ENCODE data around the gene OXTR.

OXTR gene

DNA sequence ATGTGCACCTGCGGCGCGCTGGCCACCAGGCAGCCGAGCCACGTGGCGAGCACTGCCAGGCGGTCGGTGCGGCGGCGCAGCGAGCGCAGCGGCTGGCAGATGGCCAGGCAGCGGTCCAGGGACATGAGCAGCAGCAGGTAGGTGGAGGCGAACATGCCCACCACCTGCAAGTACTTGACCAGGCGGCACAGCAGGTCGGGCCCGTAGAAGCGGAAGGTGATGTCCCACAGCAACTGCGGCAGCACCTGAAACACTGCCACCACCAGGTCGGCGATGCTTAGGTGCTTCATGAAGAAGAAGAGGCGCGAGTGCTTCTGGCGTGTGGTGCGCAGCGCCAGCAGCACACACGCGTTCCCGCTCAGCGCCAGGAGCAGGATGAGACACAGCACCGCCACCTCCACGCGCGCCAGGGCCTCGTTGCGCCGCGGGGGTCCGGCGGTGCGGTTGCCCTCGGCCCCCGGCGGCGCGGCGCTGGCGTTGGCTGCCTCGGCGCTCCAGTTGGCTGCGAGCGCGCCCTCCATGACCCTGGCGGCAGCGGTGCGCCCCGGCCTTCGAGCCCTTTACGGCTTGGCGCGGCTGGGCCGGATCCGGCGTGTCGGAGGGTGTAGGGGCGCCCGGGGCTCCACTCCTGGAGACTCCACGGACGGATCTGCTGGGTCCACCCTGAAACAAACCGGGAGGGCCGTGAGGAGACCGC, 1.6 kb downstream of the OXTR start:
- DNase-seq (ENCODE audit: low read depth): no peak

DNA sequence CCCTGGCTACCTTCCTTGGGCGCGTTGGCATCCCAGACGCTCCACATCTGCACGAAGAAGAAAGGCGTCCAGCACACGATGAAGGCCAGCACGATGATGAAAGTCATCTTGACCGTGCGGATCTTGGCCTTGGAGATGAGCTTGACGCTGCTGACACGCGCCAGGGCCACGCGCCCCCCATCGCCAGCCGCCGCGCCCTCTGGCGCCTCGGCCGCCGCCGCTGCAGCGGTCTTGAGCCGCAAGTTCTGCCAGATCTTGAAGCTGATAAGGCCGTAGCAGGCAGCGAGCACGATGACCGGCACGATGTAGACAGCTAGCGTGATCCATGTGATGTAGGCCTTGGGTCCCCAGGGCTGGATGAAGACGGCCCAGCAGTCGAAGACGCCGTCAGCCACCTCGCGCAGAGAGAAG, 2.2 kb downstream of the OXTR start:
- DNase-seq (ENCODE audit: low read depth): no peak

DNA sequence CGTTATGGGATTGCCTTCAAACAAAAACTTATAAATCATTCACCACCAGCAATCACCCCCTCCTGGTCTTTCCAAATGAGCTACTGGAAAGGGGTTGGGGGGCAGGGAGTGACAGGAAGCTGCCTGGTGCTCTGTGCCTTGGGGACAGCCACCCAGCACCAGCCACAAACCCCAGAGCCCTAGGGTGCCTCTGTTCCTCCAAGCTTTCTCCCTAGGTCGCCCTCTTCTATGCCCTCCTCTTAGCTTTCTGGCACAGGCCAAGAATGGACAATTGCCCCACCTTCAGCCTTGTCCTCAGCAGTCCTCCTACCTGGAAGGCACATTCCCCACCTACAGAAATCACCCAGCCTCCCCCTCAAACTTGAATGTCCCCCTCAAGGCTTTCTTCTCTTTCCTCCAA, 3.3 kb downstream of the OXTR start:
- no peak for DNase-seq (ENCODE audit: low read depth)

DNA sequence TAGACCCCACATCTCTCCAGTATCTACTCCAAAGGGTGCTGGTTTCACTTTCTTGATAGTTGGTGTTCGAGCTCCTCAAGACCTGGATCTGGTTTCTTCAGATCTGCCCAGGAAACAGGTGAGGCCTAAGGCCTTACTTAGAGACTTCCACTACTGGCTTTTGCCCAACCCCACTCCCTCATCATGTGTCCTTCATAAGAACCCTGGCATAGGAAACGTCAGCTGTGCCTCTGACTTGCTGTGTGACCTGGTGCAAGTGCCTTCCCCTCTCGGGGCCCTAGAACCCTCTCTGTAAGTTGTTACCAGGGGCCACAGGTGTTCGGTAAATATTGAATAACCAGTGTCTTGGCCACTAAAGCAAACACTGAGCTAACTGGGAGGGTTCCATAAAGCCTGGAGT, 3.9 kb downstream of the OXTR start:
- no peak for DNase-seq (ENCODE audit: low read depth)

DNA sequence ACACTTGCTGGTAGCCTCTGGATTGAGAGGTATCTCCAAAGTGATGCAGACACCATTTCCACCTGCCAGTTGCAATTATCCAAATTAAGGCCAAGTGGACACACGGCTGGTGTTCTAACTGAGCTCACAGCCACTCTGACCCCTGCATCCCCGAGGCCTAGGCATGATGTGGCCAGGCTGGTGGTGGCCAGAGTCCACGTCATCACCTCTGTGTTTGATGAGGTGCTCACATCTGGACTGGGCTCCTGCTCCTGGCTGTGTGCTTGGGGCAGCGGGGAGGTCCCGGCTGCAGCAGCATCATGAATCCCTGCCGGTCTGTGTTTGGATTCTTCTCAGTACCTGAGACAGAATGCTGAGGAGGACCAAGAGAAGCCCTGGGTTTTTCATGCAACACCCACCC, 4.9 kb downstream of the OXTR start:
- no peak for DNase-seq (ENCODE audit: low read depth)

DNA sequence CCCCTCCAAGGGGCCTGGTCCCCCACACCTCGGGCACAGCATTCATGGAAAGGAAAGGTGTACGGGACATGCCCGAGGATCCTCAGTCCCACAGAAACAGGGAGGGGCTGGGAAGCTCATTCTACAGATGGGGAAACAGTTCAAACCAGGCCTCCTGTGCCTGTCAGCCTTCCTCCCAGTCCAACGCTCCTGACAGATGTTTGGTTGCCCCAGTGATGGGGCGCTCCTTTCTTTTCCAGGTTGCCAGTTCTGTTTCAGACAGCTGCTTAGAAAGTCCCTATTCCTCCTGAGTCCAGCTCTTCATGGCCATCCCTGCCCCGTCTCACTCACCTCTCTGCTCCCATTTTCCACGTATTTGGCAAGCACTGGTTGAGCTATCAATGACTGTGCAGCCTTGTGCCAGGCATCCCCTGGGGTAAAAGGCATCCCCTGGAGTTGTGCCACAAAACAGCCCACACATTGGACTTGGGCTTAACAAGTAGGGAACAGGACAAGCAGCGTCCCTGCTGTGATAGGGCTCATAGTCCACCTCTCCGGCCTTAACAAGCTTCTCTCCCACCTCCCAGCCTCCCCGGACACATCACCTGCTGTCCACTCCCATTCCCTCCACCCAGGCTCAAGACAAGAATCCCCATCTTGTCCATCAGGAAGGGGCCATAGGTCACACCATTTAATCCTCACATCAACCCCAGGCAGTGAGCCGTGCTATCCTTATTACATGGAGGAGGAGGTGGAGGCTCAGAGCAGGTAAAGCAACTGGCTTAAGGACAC, 6.6 kb downstream of the OXTR start:
- DNase-seq (ENCODE audit: low read depth): no peak

DNA sequence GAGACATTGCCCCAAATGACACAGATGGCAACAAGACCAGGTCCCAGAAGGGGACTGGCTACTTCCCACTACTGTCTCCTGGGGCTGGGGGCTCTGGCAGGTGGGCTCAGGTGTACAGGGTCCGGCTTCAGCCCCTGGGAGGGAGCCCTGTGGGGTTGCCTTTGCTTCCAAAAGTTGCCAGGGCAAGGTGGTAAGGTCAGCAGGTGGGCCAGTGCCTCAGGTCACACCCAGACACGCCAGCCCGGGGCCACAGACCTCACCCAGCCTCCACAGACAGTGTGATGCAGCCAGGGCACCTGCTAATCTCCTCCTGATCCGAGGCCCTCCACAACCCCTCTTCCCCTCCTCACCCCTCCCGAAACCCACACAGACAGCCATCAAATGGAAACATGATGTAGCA, 7.5 kb downstream of the OXTR start:
- DNase-seq (ENCODE audit: low read depth): no peak

DNA sequence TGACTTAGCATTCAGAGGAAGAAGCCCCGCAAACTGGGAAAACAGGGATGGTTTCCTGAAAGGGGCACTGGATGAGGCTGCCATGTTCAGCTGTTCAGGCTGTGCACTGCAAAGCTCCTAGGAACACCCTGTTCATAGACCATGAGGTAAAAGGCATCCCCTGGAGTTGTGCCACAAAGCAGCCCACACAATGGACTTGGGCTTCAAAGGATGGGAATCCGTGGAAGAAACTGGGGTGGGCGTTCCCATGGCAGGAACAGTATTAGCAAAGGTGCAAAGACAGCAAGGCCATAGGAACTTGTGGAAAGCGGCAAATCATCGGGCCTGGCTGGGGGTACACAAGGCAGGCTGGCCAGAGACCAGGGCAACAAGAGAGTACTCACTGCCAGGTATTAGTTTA, 8.9 kb downstream of the OXTR start:
- no peak for DNase-seq (ENCODE audit: low read depth)

DNA sequence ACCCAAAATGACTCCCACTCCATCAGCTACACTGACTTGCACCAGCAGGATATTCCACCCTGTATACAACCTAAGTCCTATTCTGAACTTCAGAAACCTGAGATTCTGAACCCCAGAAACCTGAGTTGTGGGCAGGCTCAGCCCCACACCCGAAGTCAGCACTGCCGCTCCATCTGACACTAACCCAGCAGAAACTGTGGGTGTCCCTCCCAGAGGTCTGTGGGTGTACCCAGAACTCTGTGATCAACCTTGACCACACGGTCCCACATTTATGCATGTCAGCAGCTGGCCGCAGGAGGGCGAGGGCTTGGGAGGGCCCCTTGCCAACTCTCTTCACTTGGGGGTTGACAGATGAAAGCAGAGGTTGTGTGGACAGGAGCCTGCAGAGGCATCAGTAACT, 9.3 kb downstream of the OXTR start:
- no peak for DNase-seq (ENCODE audit: low read depth)

DNA sequence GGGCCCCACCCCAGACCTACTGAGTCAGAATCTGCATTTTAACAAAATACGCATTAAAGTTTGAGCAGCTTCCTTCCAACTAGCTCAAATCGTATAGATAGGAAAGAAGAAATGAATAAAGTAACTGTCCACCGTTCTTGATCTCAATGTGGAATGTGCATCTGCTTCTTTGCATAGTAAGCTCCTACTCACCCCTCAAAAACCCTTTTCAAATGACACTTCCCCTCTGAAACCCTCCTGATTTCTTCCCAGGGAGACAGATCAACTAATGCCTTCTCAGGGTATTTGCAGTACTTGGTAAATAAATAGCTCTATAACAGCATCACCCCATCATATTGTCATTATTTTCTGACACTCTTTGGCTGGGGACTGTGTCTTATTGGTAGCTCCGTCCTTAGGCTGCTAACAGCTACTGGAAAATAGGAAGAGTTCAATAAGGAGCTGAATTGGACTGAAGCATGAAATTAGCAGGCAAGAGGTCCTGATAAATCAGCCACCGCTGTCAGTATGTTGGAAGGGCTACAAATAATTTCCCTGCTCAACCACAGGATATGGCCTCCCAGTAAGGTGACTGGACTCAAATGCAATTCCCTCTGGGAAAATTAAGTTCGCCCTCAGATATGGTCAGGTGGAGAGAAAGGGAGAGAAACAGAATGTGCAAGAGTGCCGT, 10.2 kb downstream of the OXTR start:
- DNase-seq (ENCODE audit: low read depth): no peak

DNA sequence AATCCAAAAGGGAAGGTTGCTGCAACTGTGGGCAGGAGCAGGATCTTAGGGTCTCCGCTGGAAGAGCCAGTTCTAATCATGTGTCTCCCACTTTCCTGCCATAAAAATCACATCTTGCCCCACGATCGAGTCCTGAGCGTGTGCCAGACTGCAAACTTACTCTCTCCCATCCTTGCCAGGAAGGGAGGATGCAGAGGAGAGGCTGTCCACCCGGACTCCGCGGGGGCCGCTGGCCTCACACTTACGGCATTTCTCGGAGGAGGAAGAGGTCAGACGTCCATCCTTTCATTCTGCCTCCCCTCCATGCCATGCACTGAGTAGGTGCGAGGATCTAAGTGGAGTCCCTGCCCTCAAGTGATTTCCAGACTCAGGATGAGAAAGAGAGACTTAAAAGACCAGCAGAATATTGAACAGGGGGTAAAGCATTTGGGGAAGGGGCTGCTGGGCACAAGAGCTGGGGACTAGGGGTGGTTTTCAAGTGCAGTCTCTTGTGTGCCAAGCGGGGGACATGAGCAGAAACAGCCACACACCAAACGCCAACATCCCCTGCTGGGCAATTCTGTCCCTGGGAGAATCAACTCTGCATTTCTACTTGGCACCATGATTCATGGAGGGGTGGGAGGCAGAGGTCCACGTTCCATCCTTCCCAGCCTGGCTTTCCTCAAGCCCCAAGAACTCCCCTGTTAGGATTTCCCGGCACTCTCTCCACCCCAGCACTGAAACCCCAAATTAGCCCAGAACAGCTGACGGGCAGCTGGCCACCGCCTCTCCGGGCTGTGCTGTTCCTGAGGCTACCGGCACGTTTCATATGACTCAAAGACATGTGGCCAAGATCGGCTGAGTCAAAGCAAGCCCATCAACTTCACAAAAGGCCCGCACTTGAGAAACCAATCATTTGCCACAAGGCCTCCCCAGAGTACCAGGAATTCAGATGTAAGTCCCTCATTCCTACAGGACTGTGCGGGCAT, 11.6 kb downstream of the OXTR start:
- no peak for DNase-seq (ENCODE audit: low read depth)

DNA sequence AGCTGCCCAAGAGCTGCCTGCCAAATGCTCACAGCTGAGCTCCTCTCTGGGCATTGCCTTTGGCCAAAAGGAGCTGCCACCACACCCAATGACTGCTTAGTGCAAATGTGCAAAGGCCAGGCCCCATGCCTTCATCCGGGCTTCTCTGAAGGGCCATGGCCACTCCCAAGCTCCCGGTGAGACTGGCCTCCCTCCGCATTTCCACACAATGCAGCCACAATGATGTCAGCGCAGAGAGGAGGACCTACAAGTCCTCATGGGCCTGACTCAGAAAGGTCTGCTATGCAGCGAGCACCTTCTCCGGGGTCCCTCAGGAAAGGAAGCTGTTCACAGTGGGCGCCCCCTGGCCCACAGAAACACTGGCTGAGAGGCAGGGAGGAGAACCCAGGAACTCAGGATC, 12.7 kb downstream of the OXTR start:
- no peak for DNase-seq (ENCODE audit: low read depth)

DNA sequence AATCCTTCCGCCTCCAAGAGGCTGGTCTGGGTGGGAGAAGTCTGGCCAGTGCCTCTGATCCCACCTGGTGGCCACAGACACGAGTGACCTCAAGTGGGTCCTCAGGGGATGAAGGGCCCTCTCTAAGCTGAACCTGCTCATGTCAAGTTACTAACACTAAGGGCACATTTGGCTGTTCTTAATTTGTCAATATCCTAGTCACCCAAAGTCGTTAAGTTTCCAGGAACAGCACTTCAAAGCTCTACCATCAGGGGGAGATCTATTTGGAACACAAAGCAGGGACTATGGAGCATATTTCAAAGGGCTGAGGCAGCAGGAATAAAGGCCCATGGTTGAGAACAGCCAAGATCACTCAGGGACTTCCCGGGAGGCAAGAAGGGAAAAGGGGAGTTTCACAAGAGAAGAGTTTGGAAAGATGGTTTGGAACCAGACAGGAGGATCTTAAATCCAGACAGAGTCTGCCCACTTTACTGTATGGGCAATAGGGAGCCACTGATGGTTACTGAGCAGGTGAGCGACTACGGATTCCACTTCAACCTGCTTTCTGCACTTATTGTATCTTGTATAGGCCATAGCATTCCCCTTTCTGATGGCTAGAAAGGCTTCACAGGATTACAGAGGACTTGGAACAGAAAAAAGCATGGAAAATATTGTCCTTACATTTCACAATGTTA, 13.7 kb downstream of the OXTR start:
- DNase-seq (ENCODE audit: low read depth): no peak

DNA sequence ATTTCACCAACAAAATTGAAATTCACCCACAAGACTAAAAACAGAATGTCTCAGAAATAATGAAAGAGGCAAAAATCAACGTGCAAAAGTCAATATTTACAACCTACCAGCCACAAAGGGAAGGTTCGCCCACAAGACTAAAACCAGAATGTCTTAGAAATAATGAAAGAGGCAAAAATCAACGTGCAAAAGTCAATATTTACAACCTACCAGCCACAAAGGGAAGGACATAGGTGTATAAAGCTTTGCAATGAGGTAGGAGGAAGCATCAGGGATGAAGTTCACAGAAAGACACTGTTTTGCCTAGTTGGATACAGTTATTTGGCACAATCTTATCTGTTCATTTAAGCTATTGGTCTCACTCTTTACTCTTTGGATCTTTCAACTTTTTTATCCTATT, 14.3 kb downstream of the OXTR start:
- DNase-seq (ENCODE audit: low read depth): no peak

DNA sequence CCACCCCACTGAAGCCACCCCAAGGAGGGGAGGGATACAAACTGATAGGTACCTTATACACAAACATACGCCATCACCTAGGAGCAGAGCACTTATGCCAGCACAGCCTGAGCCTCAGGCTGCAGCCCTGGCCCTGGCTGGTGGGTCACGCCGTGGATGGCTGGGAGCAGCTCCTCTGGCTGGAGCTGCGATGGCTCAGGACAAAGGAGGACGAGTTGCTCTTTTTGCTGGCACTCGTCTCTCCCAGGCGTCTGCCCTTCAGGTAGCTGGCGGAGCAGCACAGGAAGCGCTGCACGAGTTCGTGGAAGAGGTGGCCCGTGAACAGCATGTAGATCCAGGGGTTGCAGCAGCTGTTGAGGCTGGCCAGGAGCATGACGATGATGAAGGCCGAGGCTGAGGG, 16.6 kb downstream of the OXTR start:
- DNase-seq (ENCODE audit: low read depth): no peak

DNA sequence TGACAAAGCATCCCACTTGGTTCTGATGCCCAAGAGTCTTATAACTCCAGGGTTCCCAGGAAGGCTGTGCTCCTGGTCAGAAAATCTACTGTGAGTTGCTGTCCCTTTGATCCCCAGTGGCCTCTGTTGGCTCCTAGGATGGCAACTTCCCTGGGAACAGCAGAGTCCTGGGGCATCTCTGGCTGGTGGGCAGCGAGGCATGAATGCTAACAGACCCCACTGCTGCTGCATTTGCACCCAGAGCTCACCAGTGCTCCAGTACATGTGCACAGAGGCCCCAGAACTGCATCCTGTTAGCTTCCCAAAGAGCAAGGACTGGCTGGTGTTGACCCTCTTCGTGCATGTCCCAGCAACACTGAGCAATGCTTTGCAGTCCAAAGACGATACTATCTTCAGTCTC, 20.1 kb downstream of the OXTR start:
- DNase-seq (ENCODE audit: low read depth): no peak

DNA sequence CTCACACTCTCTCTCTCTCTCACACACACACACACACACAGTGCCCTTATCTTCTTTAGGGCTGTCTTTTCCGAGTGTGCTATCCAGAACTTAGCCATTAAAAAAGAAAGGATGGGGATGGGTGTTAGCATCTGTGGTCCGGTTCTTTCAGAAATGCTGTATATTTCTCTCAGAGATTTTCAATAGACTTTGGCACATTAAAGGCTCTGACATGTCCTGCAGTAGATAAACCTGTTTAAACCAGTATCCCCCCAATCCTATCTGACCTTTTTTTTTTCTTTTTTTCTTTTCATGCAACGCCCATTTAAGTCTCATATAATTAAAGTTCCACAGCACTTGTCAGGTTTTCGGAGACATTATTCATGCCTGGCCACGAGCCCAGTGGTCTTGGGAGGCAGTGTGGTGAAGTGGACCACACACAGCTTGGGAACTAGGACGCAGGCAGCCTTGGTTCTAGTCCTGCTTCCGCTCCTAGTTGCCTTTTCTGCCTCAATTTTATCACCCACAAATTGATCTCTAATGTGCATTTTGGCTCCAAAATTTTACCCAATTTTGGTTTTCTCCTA, 22.6 kb downstream of the OXTR start:
- no peak for DNase-seq (ENCODE audit: low read depth)

DNA sequence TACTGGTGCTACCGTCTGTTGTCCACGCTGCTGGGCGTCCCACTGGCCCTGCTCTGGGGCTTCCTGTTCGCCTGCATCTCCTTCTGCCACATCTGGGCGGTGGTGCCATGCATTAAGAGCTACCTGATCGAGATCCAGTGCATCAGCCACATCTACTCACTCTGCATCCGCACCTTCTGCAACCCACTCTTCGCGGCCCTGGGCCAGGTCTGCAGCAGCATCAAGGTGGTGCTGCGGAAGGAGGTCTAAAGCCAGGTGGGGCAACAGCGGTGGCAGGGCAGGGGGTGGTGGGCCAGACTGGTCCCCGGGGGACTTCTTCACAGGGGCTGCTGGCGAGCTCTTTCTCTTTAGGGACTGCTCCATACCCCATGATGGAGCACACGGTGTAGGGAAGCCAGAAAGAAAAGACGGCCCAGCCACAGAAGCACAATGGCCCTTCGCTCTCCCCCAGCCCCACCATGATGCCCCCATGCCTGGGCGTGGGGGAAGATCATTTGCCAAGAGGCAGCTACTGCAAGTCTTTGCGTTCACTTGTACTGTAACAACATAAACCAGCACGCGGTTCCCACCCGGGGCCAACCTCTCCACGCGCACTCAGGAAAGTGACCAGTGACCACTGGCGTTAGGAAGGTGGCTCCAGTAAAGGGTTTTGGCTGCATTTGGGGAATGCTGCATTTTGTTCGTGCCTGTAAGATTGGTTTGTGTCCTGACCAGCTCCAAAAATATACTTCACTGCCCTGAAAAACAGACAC, 23.6 kb downstream of the OXTR start:
- DNase-seq (ENCODE audit: low read depth): no peak

DNA sequence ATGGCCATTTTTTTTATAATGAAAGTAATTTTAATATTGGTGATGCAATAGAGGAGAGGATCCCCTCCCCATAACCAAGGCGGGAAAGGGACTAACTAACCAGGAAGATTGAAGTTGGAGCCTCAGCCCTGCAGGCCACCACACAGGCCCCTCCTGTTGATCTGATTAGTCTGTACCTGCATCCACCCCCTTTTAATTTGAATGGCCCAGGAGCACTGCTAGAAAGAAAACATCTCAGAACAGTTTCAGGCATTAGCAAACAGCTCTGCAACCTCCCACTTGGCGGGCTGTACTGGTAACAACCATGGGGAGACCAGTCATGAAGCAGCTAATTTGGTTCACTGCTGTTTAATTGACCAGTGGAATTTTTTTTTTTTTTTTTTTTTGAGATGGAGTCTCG, 25.5 kb downstream of the OXTR start:
- DNase-seq (ENCODE audit: low read depth): no peak

DNA sequence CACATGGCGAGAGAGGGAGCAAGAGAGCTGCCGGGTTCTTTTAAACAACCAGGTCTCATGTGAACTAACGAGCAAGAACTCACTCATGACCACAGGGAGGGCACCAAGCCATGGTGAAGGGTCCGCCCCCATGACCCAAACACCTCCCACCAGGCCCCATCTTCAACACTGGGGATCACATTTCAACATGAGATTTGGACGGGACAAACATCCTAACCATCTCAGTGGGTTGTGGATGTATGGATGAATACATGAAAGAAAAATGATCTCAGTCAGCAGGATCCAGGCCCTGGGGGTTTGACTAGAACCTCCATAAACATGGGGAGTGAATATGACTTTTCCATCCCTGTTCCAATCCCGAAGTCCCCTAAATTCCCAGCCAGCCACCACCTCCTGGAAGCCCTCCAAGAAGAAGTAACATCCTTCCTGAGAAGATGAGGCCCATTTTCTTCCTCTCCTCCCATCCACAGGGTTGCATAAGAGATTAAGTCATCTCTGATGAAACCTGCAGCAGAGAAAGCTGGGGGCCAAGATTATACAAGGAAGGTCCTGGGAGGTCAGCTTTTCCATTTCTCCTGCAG, 26.3 kb downstream of the OXTR start:
- peak; percentile 31 for DNase-seq (ENCODE audit: low read depth)

Data from fibroblast of the conjunctiva (primary cell).